ENCODE measurements around the gene UGT1A7.

UGT1A7 gene

GRCh38 chr2:233761040-233761769 lies 79.5 kb downstream of the UGT1A7 start:
- no peak for DNase-seq (ENCODE audit: low read depth)

DNA sequence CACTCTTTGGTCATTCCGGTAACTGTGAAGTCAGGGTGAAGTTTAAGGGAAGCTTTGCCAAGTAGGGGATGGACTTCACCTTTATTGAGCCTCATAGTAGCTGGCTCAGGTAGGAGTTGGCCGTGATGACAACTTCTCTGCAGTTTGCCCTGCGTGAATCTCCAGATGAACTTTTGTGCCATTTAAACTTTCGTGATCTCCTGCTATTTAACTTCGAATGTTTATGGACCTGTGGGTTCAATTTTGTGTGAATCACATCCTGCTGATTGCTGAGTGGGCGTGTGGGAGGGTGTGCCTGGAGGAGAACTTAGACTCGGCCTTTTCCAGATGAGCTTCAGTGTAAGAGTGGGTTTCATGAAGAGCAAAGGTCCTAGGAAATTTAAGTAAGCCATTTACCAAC lies 82.6 kb downstream of the UGT1A7 start:
- no peak for DNase-seq (ENCODE audit: low read depth)

DNA sequence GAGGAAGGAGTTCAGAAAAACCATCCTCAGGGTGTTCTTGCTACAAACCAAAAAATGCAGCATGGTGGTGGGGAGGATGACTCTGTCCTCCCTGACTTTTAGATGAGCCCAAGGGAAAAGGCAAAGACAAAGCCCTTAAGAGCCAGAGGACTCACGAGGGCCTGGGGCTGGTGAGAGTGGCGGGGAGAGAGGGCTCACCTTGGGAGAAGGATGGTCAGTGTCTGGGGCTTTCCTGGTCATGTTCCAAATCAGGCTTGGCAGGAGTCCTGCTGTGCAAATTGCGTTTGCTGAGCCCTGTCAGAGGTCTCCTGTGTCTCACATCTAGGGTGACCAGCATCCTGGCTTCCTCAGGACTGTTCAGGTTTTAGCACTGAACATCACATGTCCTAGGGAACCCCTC lies 83.1 kb downstream of the UGT1A7 start:
- no peak for DNase-seq (ENCODE audit: low read depth)

GRCh38 chr2:233766416-233766815 lies 84.7 kb downstream of the UGT1A7 start:
- DNase-seq (ENCODE audit: low read depth) = no peak

DNA sequence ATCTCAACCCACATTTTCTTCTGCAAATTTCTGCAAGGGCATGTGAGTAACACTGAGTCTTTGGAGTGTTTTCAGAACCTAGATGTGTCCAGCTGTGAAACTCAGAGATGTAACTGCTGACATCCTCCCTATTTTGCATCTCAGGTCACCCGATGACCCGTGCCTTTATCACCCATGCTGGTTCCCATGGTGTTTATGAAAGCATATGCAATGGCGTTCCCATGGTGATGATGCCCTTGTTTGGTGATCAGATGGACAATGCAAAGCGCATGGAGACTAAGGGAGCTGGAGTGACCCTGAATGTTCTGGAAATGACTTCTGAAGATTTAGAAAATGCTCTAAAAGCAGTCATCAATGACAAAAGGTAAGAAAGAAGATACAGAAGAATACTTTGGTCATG lies 86.4 kb downstream of the UGT1A7 start:
- DNase-seq (ENCODE audit: low read depth) = no peak

- no peak for DNase-seq (ENCODE audit: low read depth)
These were observed 87.6 kb downstream of the UGT1A7 start for GRCh38 chr2:233769260-233769659.

- DNase-seq (ENCODE audit: low read depth) = no peak
These were observed 90.5 kb downstream of the UGT1A7 start for GRCh38 chr2:233772153-233772552.

GRCh38 chr2:233772583-233772982 lies 90.9 kb downstream of the UGT1A7 start:
- DNase-seq (ENCODE audit: low read depth) = no peak

GRCh38 chr2:233773854-233774253 lies 92.2 kb downstream of the UGT1A7 start:
- no peak for DNase-seq (ENCODE audit: low read depth)

GRCh38 chr2:233775414-233775813 lies 93.7 kb downstream of the UGT1A7 start:
- no peak for DNase-seq (ENCODE audit: low read depth)

- DNase-seq (ENCODE audit: low read depth) = no peak
These were observed 96.3 kb downstream of the UGT1A7 start, which contains the start of gene MROH2A for GRCh38 chr2:233778030-233778429. TSS of gene MROH2A (plus strand) at chr2:233778330. CDS start at chr2:233779359, 1,029 bp downstream.

GRCh38 chr2:233779722-233780121 lies 98.0 kb downstream of the UGT1A7 start:
- no peak for DNase-seq (ENCODE audit: low read depth)

DNA sequence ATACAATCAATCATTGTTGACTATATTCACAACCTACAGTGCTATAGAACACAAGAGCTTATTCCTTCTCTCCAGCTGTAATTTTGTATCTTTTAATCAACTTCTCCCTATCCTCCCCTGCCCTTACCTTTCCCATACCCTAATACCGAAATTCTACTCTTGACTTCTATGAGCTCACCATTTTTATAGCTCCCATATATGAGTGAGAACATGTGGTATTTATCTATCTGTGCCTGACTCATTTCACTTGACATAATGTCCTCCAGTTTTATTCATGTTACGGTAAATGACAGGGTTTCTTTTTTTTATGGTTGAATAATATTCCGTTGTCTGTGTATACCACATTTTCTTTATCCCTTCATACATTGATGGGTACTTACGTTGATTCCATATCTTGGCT lies 99.1 kb downstream of the UGT1A7 start:
- DNase-seq (ENCODE audit: low read depth) = no peak

GRCh38 chr2:233789554-233789953 lies 107.9 kb downstream of the UGT1A7 start:
- DNase-seq (ENCODE audit: low read depth) = no peak

- DNase-seq (ENCODE audit: low read depth) = no peak
These were observed 109.6 kb downstream of the UGT1A7 start for GRCh38 chr2:233791151-233791882.

DNA sequence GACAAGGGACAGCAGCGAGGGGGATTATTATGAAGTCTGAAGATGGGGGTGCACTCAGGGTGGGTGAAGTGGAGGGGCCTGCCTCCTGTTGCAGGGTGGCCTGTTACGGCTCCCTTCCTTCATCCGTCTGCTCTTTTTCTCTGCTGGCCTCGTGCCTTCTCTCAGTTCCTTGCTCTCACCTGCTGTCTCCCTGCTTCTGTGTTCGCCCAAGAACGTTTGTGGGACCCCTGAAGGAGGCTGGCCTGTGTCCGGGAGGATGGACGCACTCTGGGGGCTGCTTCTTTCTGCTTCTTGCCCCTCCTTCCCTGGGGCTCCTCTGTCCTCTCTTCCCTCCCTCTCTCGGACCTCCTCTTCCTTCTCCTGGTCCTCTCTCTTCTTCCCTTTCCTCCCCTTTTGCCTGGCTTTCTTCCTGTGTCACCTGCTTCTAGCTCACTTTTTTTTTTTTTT lies 110.2 kb downstream of the UGT1A7 start:
- DNase-seq (ENCODE audit: low read depth) = no peak

GRCh38 chr2:233792720-233793119 lies 111.0 kb downstream of the UGT1A7 start:
- DNase-seq (ENCODE audit: low read depth) = no peak

DNA sequence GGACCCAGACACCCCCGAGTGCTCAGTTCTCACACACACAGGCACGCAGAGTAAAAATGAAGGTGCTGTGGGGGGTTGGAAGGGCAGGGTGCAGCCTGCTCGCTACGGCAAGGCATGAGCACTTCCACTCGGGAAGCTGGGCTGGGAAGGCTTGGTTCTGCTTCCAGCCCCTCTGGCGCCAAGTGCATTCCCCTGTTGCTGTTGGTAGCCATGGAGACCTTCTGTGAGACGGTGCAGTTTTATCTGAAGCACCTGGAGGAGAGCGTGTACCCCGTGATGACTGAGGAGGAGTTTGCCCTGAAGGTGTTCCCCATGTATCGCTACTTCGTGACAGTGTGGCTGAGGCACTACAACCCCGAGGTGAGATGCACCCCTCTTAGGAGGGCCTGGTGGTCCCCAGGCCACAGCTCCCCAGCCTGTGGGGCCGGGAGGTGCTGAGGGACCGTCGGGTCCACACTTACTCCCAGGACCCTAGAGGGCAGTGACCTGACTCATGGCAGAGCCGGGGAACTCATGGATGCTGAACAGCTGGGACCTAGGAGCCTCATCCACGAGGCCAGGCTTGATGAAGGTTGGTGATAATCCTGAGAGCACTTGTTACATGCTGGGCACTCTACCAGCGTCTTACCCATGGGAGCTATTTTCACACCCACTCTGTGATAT lies 111.9 kb downstream of the UGT1A7 start:
- DNase-seq (ENCODE audit: low read depth) = no peak

GRCh38 chr2:233794128-233794658 lies 112.5 kb downstream of the UGT1A7 start:
- DNase-seq (ENCODE audit: low read depth) = no peak

GRCh38 chr2:233795735-233796171 lies 114.1 kb downstream of the UGT1A7 start:
- no peak for DNase-seq (ENCODE audit: low read depth)

DNA sequence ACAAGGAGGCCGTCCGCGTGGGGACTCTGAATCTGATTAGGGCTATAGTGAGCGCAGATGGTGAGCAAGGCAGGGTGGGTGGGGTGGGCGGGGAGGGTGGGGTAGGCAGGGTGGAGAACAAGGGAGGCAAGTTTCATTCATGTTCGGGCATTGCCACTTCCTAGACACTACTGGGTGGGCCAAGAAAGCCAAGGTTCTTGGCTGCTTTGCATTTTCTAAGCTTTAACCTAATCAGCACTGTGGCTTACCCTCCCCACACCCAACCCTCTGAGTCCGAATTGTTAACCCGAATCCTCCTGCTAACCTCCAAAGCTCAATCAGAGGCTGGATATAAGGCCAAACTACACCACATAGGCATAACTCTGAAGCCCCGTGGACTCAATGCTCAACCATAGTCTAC lies 114.6 kb downstream of the UGT1A7 start:
- no peak for DNase-seq (ENCODE audit: low read depth)

GRCh38 chr2:233798335-233799086 lies 116.8 kb downstream of the UGT1A7 start:
- DNase-seq (ENCODE audit: low read depth) = no peak
